GM08714 (cell line): ENCODE results near the gene ANKRD11.

ENCODE experiments used
- H3K4me3 ChIP-seq: fragments of 200-500 bp; sonication (Bioruptor generic); 2 replicates; pipeline ENCODE4 v1.5.1; 2014; ENCODE audit warnings: mild to moderate bottlenecking, low read length, inconsistent platforms
- ZNF274 ChIP-seq: IDR thresholded peaks from 2 replicates; pipeline ENCODE4 v1.6.1; 2012; ENCODE audit warnings: mild to moderate bottlenecking, low read depth, low read length

The ANKRD11 gene

DNA sequence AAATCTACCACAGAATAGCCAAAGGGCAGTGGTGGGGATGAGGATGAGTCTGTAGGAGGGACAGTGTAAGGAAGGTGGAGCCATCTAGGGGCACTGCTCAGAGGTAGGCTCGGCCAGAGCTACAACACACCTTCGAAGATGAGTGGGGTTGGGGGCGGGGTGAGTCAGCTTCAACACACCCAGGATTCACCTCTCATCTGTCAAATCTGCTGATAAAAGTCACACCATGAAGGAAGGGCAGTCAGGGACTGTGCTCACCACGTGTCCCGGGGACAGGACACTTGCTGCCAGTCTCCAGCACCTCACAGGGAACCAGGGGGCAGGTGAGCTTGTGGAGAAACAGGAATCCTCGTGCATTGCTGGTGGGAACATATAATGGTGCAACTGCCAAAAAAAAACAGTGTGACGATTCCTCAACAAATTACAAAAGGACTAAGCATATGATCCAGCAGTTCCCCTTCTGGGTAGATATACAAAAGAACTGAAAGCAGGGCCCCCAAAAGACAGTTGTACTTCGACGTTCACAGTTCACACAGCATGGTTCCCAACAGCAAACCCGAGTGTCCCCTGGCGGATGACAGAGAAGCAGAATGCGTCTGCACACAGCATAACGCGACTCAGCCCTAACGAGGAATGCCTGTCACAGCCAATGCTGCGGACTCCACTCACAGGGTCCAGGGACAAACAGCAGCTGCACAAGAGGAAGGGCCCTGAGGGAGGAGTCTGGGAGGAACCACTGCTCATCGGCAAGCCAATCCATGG, 133.1 kb downstream of the ANKRD11 start:
- TF ChIP-seq ZNF274: no peak
- no peak overlapping the region for H3K4me3 ChIP-seq

DNA sequence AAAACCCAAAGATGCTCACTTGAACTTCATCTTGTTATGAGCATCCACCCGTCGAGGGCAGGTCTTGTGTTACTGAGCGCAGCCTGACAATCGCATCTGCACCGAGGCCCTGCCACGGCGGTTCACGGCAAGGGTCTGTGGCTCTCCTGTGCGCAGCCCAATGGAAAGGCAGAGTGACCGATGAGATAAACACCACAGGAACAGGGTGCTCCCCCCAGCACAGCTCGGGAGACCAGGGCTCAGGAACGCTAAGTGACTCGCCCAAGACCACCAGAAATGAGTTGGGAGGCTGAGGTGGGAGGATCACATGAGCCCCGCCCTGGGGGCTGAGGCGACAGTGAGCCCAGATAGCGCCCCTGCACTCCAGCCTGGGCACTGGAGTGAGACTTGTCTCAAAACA, 134.7 kb downstream of the ANKRD11 start:
- H3K4me3 ChIP-seq: no peak overlapping the region

GRCh38 chr16:89355007-89355406, 135.4 kb downstream of the ANKRD11 start:
- TF ChIP-seq ZNF274: no peak
- no peak overlapping the region for H3K4me3 ChIP-seq

More for the DNA sequence above, 134.7 kb downstream of the ANKRD11 start:
- no peak for TF ChIP-seq ZNF274

GRCh38 chr16:89354325-89354724, 136.0 kb downstream of the ANKRD11 start:
- no peak for TF ChIP-seq ZNF274
- no peak overlapping the region for H3K4me3 ChIP-seq

- no peak for TF ChIP-seq ZNF274
- no peak overlapping the region for H3K4me3 ChIP-seq
Observed at GRCh38 chr16:89352091-89352681, 138.2 kb downstream of the ANKRD11 start.

GRCh38 chr16:89351645-89352044, 138.7 kb downstream of the ANKRD11 start:
- no peak for TF ChIP-seq ZNF274
- H3K4me3 ChIP-seq: no peak overlapping the region

- no peak overlapping the region for H3K4me3 ChIP-seq
- TF ChIP-seq ZNF274: no peak
Observed at GRCh38 chr16:89350701-89351380, 139.5 kb downstream of the ANKRD11 start.

DNA sequence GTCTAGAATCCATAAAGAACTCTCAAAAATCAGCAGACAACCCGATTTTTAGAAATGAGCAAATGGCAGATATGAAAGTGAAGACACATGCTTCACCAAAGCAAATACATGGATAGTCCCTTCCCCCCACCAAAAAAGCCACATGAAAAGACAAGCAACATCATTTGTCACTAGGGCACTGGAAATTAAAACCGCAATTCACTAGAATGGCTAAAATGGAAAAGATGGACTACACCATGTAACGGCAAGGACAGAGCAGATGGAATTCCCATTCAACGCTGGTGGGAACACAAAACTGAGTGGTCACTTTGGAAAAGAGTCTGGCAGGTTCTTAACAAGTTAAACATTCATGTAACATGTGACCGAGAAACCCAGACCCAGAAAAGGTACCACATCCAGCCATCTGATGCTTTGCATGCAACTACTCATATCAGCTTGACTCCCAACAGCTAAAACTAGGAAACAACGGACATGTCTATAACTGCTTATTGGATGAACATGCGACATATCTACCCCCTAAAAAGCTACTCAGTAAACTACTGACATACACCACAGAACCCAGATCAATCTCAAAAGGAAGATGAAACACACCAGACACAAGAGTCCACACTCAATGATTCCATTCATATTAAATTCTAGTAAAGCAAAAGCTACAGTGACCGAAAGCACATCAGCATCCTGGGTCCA, 140.3 kb downstream of the ANKRD11 start:
- no peak for TF ChIP-seq ZNF274
- no peak overlapping the region for H3K4me3 ChIP-seq

DNA sequence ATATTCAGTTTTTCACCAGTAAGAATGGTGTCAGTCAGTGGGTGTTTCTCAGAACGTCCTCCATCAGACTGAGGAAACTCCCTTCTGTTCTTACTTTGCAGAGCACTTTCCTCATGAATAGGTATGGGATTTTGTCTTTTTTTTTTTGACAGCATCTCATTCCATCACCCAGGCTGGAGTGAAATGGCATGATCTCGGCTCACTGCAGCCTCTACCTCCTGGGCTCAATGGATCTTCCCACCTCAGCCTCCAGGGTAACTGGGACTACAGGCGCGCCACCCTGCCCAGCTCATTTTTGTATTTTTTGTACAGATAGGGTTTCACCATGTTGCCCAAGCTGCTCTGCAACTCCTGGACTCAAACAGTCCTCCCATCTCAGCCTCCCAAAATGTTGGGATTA, 142.6 kb downstream of the ANKRD11 start:
- no peak overlapping the region for H3K4me3 ChIP-seq
- TF ChIP-seq ZNF274: no peak

GRCh38 chr16:89346869-89347268, 143.5 kb downstream of the ANKRD11 start:
- no peak for TF ChIP-seq ZNF274
- H3K4me3 ChIP-seq: no peak overlapping the region

DNA sequence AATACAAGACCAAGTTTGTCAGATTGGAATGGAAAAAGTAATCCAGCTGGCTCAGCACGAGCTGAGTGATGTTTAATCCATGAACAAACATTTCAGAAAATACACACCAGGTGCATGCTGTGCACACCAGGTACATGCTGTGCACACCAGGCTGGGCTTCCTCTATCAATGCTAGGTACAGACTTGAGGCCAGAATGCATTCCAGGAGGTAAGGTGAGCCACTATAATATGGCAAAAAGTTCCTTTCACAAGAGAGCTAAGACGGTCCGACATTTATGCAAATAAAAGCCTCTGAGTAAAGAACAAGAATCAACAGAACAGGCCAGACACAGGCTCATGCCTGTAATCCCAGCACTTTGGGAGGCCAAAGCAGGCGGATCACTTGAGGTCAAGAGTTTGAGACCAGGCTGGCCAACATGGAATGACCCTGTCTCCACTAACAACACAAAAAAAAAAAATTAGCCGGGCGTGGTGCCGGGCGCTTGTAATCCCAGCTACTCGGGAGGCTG, 144.7 kb downstream of the ANKRD11 start:
- TF ChIP-seq ZNF274: no peak
- H3K4me3 ChIP-seq: no peak overlapping the region

DNA sequence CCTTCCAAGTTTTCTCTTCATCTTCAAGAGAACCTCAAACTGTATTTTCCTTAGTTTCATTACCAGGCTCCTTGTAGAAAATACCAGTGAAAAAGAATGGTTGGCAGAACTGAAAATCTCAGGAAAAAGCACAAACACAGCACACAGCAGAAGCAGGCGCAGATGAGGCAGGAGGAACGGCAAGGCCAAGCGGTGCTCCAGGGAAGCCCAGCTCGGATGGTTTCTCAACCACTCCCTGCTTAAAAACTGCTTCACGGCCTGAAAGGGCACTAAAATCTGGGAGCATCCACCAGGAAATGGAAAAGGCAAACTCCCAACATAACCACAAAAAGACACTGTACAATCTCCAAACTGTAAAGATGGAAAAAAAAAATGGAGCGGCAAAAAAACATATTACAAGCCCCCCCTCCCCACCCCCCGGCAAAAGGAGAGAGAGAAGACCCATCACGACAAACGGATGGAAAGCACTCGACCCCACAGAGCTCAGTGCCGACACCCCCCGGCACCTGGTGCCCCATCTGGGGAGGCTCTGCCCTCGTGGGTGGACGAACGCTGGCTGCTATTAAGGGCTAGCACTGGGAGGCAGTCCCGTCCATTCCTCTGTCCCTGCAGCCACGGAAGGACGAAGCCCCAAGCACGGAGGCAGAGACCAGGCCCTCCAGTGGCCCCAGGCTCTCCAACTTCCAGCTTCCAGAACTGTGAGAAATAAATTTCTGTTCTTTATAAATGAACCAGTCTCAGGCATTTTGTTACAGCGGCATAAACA, 145.3 kb downstream of the ANKRD11 start:
- TF ChIP-seq ZNF274: no peak
- H3K4me3 ChIP-seq: no peak overlapping the region

DNA sequence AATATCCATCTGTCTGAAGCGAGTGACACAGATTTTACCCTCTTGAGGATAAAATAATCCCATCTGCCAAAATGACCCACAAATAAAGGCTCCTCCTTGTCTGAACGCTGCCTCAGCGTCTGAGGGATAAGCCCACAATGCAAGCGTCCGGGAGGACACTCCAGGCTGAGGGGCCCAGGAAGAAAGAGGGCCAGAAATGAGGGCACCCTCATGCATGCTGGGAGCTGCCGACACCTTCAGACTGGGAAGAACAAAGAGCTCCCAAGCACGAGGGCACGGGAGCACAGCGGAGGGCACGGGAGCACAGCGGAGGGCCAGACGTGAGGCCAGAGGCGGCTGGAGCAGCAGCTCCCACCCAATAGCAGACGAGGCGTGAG, 145.9 kb downstream of the ANKRD11 start:
- no peak for TF ChIP-seq ZNF274
- H3K4me3 ChIP-seq: no peak overlapping the region
